Measurements from ENCODE around the gene GOLGA8K.
"Not testable (repeated sequence)": the region's sequence is repeated elsewhere in the genome, so short reads cannot be mapped to it uniquely, and the experiment has no call there.

GOLGA8K gene

GRCh38 chr15:32352748-32353147 is 50.3 kb downstream of the GOLGA8K start:
- not testable (repeated sequence) for DNase-seq (ENCODE audit: low spot score)

- DNase-seq (ENCODE audit: low spot score), result not testable (repeated sequence)
Measured at GRCh38 chr15:32350563-32351220, 52.4 kb downstream of the GOLGA8K start.

GRCh38 chr15:32347037-32347436 is 56.1 kb downstream of the GOLGA8K start:
- DNase-seq (ENCODE audit: low spot score), result not testable (repeated sequence)

GRCh38 chr15:32345978-32346547 is 57.0 kb downstream of the GOLGA8K start:
- DNase-seq (ENCODE audit: low spot score), result not testable (repeated sequence)

- not testable (repeated sequence) for DNase-seq (ENCODE audit: low spot score)
Measured at GRCh38 chr15:32343921-32344320, 59.2 kb downstream of the GOLGA8K start.

Measured in D341Med (cell line).